HEK293 (cell line): Measurements from ENCODE around the gene UBR2.
A peak's percentile ranks its signal among the peaks of the same experiment; 100 is the strongest.

Experiments used
- MYNN ChIP-seq: fragments of 450-650 bp; formaldehyde crosslinking; IDR thresholded peaks from 2 replicates; pipeline ENCODE4 v1.5.1; 2016; ENCODE audit warnings: missing biosample characterization, missing genetic modification characterization, borderline replicate concordance
- PRDM1 ChIP-seq: fragments of 450-650 bp; formaldehyde crosslinking; IDR thresholded peaks from 2 replicates; pipeline ENCODE4; 2016; ENCODE audit warnings: missing biosample characterization, missing genetic modification characterization
- YY1 ChIP-seq: fragments of 450-650 bp; formaldehyde crosslinking; IDR thresholded peaks from 2 replicates; pipeline ENCODE4 v1.5.1; 2018; ENCODE audit warnings: missing biosample characterization, missing genetic modification characterization
- ZNF274 ChIP-seq, 2 experiments: fragments of 200-500 bp in 1 of 2; fragments of 450-650 bp in 1 of 2; sonication (Bioruptor generic) in 1 of 2; formaldehyde crosslinking in 1 of 2; IDR thresholded peaks; 2 replicates each; pipeline versions ENCODE4 v1.5.1 to v1.6.1; 2014 to 2016; ENCODE audit warnings: borderline replicate concordance in 1 of 2, inconsistent platforms in 1 of 2, low read length in 1 of 2, missing biosample characterization in 1 of 2, missing genetic modification characterization in 1 of 2
- ZNF324 ChIP-seq: fragments of 450-650 bp; formaldehyde crosslinking; IDR thresholded peaks from 2 replicates; pipeline ENCODE4 v1.5.1; 2016; ENCODE audit warnings: missing biosample characterization, missing genetic modification characterization
- ZNF571 ChIP-seq: fragments of 450-650 bp; formaldehyde crosslinking; IDR thresholded peaks from 2 replicates; pipeline ENCODE4 v1.5.0; 2017; ENCODE audit warnings: missing biosample characterization, missing genetic modification characterization
- ZNF707 ChIP-seq: fragments of 450-650 bp; formaldehyde crosslinking; IDR thresholded peaks from 2 replicates; pipeline ENCODE4 v1.5.1; 2016; ENCODE audit warnings: missing biosample characterization, missing genetic modification characterization
- ZNF792 ChIP-seq: fragments of 450-650 bp; formaldehyde crosslinking; IDR thresholded peaks from 2 replicates; pipeline ENCODE4 v1.5.1; 2016; ENCODE audit warnings: missing biosample characterization, missing genetic modification characterization
- TF ChIP-seq, protein P1 (sequence below): fragments of 450-650 bp; formaldehyde crosslinking; IDR thresholded peaks from 2 replicates; pipeline ENCODE4 v1.5.1; 2016; ENCODE audit warnings: missing biosample characterization, missing genetic modification characterization
- TF ChIP-seq, protein P2 (sequence below): fragments of 450-650 bp; formaldehyde crosslinking; IDR thresholded peaks from 2 replicates; pipeline ENCODE4 v1.5.1; 2016; ENCODE audit warnings: missing biosample characterization, missing genetic modification characterization
- TF ChIP-seq, protein P3 (sequence below): fragments of 450-650 bp; formaldehyde crosslinking; IDR thresholded peaks from 2 replicates; pipeline ENCODE4 v1.5.1; 2017; ENCODE audit warnings: missing biosample characterization, mild to moderate bottlenecking, missing genetic modification characterization, moderate library complexity
- TF ChIP-seq, protein P4 (sequence below): fragments of 450-650 bp; formaldehyde crosslinking; IDR thresholded peaks from 2 replicates; pipeline ENCODE4 v1.5.1; 2016; ENCODE audit warnings: missing biosample characterization, missing genetic modification characterization

DNA sequence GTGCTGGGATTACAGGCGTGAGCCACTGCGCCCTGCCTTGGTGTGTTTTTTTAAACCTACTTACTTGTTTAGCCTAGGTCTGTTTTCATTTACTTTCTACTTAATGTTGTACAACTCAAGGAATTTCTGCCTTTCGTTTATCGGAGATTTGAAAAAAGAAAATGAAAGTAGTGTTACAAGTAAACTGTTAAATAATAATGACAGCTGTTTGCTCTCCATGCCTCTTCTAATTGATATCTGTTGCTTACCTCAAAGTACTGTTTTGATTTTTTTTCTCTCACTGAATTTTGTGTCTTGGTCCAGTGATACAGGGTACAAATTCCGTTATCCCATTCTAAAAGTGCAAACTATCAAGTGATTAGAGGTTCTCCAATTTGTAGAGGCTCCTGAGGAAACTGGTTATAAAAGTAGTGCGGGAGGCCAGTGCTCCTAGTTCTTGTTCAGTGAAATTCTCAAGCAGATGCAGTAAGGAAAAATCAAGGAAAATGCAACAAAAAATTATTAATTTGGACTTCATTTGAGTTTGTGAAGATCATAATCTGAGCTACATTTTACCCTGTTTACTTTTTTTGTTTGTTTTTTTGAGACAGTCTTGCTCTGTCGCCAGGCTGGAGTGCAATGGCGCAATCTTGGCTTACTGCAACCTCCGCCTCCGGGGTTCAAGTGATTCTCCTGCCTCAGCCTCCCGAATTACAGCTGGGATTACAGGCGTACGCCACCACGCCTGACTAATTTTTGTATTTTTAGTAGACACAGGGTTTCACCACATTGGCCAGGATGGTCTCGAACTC is 2.2 kb downstream of the UBR2 start:
- TF ChIP-seq, protein P1, sequence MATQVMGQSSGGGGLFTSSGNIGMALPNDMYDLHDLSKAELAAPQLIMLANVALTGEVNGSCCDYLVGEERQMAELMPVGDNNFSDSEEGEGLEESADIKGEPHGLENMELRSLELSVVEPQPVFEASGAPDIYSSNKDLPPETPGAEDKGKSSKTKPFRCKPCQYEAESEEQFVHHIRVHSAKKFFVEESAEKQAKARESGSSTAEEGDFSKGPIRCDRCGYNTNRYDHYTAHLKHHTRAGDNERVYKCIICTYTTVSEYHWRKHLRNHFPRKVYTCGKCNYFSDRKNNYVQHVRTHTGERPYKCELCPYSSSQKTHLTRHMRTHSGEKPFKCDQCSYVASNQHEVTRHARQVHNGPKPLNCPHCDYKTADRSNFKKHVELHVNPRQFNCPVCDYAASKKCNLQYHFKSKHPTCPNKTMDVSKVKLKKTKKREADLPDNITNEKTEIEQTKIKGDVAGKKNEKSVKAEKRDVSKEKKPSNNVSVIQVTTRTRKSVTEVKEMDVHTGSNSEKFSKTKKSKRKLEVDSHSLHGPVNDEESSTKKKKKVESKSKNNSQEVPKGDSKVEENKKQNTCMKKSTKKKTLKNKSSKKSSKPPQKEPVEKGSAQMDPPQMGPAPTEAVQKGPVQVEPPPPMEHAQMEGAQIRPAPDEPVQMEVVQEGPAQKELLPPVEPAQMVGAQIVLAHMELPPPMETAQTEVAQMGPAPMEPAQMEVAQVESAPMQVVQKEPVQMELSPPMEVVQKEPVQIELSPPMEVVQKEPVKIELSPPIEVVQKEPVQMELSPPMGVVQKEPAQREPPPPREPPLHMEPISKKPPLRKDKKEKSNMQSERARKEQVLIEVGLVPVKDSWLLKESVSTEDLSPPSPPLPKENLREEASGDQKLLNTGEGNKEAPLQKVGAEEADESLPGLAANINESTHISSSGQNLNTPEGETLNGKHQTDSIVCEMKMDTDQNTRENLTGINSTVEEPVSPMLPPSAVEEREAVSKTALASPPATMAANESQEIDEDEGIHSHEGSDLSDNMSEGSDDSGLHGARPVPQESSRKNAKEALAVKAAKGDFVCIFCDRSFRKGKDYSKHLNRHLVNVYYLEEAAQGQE (tag by site-specific recombination), result no peak
- TF ChIP-seq, protein P2, sequence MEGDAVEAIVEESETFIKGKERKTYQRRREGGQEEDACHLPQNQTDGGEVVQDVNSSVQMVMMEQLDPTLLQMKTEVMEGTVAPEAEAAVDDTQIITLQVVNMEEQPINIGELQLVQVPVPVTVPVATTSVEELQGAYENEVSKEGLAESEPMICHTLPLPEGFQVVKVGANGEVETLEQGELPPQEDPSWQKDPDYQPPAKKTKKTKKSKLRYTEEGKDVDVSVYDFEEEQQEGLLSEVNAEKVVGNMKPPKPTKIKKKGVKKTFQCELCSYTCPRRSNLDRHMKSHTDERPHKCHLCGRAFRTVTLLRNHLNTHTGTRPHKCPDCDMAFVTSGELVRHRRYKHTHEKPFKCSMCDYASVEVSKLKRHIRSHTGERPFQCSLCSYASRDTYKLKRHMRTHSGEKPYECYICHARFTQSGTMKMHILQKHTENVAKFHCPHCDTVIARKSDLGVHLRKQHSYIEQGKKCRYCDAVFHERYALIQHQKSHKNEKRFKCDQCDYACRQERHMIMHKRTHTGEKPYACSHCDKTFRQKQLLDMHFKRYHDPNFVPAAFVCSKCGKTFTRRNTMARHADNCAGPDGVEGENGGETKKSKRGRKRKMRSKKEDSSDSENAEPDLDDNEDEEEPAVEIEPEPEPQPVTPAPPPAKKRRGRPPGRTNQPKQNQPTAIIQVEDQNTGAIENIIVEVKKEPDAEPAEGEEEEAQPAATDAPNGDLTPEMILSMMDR (tag by site-specific recombination), result no peak
- TF ChIP-seq PRDM1 (tag by site-specific recombination), result peak; percentile 93
- no peak for TF ChIP-seq ZNF571
- TF ChIP-seq, protein P3, sequence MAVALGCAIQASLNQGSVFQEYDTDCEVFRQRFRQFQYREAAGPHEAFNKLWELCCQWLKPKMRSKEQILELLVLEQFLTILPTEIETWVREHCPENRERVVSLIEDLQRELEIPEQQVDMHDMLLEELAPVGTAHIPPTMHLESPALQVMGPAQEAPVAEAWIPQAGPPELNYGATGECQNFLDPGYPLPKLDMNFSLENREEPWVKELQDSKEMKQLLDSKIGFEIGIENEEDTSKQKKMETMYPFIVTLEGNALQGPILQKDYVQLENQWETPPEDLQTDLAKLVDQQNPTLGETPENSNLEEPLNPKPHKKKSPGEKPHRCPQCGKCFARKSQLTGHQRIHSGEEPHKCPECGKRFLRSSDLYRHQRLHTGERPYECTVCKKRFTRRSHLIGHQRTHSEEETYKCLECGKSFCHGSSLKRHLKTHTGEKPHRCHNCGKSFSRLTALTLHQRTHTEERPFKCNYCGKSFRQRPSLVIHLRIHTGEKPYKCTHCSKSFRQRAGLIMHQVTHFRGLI (tag by site-specific recombination), result no peak
- TF ChIP-seq MYNN (tag by site-specific recombination), result no peak
- TF ChIP-seq, protein P4, sequence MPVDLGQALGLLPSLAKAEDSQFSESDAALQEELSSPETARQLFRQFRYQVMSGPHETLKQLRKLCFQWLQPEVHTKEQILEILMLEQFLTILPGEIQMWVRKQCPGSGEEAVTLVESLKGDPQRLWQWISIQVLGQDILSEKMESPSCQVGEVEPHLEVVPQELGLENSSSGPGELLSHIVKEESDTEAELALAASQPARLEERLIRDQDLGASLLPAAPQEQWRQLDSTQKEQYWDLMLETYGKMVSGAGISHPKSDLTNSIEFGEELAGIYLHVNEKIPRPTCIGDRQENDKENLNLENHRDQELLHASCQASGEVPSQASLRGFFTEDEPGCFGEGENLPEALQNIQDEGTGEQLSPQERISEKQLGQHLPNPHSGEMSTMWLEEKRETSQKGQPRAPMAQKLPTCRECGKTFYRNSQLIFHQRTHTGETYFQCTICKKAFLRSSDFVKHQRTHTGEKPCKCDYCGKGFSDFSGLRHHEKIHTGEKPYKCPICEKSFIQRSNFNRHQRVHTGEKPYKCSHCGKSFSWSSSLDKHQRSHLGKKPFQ, result no peak
- TF ChIP-seq ZNF274 (IDR thresholded peaks at IDR 0.05; ENCODE audit: low read length), result no peak
- TF ChIP-seq ZNF274 (tag by site-specific recombination; IDR thresholded peaks at IDR 0.05; ENCODE audit: borderline replicate concordance), result no peak
- no peak for TF ChIP-seq ZNF707
- TF ChIP-seq ZNF792 (tag by site-specific recombination), result no peak
- TF ChIP-seq YY1, result no peak
- TF ChIP-seq ZNF324 (tag by site-specific recombination), result no peak
